ENCODE measurements around the gene IGFBP1.
A peak's percentile ranks its signal among the peaks of the same experiment; 100 is the strongest.

The IGFBP1 gene

DNA sequence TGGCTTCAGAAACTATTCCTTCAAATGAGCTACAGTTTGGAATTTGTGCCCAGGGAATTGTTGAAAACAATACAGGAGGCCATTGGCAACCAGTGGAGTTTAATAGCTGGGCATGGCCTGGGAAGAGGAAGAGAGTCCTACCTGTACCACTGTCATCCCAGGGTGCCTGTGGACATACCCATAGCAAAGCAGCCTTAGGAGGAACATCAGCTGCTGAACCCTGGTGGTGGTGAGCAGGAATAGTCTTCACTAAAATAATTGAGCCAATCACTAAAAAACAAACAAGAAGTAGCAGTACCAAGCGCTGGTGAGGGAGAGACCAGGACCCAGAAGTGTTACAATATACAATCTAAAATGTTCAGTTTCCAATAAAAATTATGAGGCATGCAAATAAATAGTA, 14.5 kb downstream of the IGFBP1 start:
- DNase-seq (ENCODE audit: low spot score), result no peak

DNA sequence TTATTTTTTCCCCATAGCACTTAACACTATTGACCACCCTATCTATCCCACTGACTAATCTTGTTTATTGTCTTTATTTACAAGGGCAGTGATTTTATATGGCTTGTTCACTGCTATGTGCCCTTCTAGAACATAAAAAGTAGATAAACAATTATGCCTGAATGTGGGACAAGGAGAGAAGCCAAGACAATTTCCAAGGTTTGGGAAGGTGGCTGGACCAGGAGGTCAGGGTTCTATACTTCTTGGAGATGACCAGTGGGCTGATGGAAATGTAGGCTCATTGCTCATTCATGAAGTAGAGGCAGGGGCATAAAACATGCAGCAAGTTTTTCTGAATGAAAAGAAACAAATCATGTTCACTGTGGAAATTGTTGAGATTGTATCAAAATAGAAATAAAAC, 21.3 kb downstream of the IGFBP1 start:
- no peak for DNase-seq (ENCODE audit: low spot score)

DNA sequence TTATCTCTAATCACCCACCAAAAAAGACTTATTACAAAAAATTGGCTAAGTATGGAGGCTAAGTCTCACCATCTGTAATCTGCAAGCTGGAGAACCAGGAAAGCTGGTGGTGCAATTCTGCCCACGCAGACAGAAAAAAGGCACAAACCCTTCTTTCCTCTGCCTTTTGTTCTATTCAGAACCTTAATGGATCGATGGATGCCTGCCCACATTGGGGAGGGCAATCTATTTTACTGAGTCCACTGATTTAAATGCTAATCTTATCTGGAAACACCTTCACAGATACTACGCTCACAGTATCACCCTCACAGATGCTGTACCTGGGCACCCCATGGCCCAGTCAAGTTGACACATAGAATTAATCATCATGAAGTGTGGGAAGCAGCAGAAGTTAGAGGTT, 22.6 kb downstream of the IGFBP1 start:
- no peak for DNase-seq (ENCODE audit: low spot score)

DNA sequence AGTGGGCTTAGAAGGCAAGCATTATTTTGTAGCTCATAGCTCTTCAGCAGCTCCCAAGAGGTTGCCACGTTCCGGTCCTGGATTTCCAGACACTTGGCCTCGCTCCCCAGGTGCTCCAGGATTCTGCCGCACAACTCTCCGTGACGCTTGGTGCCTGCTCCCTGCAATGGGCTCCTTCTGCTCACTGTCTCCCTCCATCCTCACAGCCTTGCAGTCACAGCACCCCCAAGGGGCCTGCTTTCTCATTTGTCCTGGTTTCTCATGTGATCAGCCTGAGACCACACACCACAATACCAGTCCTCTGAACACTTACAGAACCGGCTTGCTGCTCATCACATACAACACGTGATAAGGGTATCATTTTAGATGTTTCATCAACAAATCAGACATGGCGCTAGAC, 23.0 kb downstream of the IGFBP1 start:
- DNase-seq (ENCODE audit: low spot score), result no peak

DNA sequence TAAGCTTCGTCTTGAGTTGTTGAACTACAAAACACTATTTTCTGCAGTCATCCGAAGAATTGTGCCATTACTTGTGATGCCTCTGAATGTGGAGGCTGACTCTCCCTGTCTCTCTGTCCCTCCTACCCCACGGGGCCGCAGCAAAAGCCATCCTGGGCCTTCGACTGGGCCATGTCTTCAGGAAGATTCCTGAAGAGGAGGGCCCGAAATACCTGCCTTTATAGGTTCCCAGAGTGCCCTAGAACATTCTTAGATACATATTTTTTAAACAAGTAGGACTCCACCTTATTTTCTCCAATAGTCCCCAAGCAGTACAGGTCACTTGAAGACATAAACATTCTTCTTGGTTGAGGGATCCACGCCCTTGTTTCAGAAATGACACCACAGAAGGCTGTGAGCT, 24.7 kb downstream of the IGFBP1 start:
- no peak for DNase-seq (ENCODE audit: low spot score)

DNA sequence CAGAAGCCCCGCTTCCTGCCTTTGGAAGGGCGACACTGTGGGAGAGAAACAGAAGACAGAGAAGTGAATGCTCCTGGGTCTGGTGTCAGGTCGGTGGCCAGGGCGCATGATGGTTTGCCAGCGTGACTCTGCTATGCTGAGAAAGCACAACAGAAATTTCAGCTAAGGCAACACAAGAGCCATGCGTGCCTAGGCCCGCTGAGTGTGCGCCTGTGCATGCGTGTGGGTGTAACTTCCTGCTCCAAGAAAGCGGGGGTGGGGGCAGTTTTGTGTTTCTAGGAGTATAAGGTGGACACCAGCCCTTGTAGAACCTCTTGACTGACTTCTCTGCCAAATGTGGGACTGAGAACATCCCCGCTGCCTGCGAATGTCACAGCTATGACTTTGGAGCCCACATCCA, 26.6 kb downstream of the IGFBP1 start:
- DNase-seq (ENCODE audit: low spot score), result no peak

DNA sequence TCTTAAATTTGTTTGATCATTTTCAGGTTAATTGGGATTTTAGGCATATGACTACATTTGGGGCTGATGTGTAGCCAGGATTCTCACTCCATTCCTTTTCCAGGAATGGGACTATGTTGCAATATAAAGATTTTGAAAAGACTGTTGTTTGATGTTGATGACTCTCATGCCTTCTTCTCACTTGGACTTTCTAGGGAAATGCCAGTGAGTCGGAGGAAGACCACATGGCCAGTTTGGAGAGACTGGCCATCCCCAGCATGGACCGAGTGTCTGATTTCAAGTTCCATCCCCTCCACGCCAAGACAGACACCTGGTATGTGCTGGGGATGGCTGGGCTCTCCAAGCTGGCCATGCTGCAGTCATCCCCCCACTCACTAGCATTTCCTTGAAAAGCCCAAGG, 27.3 kb downstream of the IGFBP1 start:
- no peak for DNase-seq (ENCODE audit: low spot score)

DNA sequence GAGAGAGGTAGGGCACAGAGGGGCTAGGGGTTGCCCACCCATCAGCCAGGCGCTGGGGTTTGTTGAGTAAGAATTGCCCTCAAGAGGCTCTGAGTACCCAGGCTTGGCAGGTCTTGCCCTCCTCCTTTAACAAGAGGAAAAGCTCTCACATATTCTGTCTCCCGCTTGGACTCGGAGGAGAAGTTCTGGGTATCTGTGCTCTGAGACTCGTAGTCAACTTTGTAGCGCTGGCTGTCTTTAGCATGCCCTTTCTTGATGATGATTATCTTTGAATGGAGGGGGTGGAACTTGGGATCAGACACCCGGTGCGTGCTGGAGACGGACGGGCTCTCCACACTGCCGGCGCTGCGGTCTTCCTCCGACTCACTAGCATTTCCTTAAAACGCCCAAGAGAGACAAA, 28.8 kb downstream of the IGFBP1 start:
- no peak for DNase-seq (ENCODE audit: low spot score)

DNA sequence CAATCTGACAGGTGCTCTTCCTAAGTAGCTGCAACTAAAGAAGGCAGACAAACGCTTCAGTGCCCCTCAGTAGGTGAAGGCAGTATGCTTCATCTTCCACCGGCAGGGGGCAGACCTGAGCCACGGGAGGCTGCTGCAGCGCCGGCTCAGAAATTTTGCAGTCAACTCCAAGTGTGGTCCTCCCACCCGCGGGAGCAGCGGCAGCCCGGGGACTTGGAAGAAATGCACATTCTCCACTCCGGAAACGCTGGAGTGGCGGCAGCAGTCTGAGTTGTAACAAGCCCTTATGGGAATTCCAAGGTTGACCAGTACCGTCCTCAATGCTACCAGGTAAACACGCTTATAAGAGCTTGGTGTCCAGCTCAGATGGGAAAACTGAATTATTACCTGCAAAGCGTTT, 29.4 kb downstream of the IGFBP1 start:
- peak; percentile 66 for DNase-seq (ENCODE audit: low spot score)

DNA sequence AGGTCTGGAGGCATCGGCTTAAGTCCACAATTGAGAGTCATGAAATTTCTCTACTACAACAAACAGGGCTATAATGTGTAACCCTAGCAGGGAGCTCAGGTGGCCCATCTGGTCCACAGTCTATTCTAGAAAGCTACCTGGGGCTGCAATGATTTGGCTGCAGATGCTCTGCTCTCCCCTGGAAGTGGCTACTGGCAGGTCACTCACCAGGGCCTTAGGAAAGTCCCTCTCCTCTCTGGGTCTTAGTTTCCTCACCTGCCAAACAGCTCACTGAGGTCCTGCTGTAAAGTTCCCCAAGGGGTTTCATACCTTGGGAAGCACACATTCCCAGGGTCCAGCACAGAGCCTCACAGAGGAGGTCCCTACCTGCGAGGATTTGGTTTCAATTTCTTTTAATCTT, 30.3 kb downstream of the IGFBP1 start:
- no peak for DNase-seq (ENCODE audit: low spot score)

DNA sequence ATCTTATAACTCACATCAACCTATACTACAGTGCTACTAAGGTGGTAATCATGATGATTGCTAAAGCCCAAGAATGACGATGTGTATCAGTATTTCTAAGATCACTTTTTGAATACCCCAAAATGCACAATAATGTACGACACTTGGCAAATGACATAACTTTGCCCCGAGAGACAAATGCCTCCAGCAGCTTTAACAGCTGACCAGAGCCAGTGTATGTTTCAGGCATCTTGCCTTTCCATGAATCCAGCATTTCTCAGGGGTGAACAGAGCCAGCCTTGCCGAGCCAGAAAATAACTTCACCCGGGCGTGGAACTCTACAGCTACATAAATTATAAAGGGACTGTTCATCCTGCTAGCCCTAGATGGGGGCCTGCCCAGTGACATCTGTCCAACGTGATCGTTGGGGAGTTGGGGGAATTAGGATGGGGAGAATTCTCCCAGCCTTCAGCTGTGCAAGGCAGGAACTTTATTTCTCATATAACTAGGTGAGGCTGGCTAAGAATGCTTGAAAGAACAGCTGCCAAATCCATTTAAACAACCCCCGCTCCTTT, 31.0 kb downstream of the IGFBP1 start:
- DNase-seq (ENCODE audit: low spot score), result no peak

DNA sequence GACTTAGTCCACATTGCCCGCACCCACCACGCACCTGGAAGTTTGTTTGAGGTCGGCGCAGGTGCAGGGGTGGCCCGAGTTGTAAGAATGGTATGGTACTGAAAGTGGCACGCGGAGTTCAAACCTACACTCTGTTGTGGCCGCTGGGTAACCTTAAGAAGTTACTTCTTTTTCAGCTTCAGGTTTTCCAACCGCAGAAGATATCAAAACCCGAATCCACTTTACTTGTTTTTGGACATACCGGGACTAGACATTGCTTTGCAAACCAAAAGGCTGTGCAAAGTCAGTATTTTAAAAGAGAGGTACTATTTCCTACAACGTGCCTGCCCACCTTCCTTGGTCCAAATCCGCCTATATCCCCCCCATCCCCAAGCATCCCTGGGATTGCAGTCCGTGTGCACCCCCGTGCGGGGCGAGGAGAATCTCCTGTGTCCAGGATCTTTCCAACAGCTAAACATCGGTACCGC, 31.7 kb downstream of the IGFBP1 start:
- no peak for DNase-seq (ENCODE audit: low spot score)

DNA sequence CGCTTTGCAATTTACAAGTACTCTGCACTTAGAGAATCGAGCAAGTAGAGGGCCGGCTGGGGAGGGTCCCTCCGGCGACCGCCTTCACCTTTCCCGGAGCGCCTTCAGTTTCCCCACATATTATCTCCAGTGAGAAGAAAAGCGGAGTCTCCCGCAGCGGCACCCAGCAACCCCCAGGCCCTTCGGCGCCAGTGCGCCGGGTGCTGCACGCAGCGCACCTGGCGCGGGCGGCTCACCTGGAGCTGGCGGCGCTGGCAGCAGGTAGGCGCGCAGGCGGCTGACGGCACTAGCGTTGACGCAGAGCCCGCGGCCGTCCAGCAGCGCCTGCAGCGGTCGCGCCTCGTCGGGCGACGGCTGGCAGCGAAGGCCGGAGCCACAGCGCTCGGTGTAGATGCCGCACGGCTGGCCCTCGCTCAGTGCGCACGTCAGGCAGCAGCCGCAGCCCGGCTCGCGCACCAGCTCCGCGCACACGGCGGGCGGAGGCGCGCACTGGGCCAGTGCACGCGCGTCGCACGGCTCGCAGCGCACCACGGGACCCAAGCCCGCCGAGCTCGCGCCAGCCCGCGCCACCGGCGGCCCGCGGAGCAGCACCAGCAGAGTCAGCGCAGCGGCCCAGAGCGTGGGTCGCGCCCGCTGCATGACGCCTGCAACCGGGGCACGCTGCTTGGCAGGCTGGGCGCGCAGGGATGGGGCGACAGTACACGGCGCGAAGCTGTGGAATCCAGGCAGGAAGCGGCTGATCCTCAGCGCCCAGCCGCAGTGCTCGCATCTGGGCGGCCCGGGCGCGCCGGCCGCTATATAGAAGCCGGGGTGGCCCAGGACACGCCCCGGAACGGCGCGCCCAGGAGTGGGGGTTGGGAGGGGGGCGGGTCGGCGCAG, 32.5 kb downstream of the IGFBP1 start, which contains the start of gene IGFBP3:
TSS of gene IGFBP3 (minus strand) at position 771 of the 879 bp plus-strand sequence. CDS start at position 639, 132 bp downstream.
- peak; percentile 47 for DNase-seq (ENCODE audit: low spot score)

DNA sequence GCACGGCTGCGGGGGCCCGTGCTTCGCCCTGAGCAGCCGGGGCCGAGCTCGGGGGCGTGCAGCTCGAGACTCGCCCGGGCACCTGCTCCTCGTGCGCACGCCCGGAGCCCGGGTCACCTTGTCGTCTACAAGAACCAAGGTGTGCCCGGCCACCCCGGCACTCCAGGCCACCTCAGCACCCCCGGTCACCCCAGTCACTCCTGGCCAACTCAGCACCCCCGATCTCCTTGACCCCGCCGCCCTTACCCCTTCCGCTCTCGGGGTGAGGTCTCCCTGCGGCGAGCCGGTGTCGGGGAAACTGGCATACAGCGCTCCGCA, 33.1 kb downstream of the IGFBP1 start:
- no peak for DNase-seq (ENCODE audit: low spot score)

DNA sequence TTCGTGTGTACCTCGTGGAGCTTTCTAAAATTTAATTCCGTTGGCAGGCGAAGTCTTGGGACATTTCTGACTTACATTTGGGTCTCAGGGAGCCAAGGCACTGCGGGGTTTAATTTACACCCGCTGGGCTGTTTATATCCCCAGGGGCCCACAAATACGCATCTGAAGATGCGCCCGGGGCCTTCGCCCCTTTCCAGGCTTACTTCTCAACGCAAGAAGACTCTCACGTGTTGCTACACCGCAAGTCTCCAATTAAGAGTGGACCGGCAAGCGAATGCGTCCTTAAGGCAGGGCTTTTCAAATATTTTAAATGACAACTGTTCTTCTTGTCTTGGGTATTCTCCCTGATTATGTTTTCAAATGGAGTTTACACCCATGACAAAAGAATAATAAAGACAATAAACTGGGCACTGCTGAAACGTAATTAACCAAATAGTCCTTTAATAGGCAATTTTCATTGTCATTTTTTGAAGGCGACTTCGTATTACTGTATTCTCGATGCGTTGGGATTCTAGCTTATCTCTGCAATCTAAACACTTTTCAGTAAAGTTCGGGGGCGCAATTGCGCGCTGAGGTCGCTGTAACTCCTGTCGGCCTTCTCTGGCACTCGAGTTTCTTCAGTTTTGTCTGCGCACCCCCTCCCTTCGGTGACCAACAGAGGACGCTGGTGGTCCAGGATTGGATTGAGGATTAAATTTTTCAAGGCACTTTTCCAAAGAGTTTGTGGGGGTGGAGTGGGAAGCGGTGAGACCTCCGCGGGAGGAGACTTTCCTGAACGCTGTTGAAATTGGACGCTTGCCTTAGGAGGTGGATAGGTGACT, 33.6 kb downstream of the IGFBP1 start:
- peak; percentile 82 for DNase-seq (ENCODE audit: low spot score)

DNA sequence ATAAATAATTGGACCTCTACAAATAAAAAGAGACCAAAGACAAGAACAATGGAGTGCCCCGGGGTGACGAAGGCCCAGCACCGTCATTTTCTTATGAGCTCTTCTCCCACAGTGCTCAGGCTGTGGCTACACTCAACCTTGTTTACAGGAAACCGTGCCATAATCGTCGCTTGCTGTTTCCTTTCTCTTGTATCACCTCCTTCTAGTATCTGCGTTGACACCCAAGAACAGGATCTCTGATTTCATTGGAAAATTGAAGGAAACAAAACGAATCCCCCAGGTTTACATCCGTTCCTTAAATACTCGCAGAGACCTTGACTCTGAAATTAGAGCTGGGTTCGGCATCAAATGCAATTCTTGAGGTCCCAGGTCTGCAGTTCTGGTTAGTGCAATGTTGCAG, 34.5 kb downstream of the IGFBP1 start:
- peak; percentile 60 for DNase-seq (ENCODE audit: low spot score)

DNA sequence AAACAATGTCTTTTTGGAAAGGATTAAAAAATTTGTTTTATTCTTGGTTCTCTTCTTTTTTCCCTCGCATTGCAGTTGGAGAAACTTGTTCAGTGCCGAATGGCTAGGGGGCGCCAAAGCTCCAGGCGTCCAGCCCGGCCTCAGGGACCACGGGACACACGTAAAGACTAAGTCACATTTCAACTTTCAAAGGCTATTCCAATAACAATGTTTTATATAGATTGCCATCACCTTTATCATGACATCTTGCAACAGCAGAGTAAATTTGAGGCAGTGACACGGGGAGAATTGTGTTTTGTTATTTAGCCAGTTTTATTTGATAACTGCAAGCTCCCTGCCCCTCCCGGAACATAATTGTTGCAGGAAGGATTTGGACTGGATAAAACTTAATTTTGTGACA, 35.0 kb downstream of the IGFBP1 start:
- DNase-seq (ENCODE audit: low spot score), result peak; percentile 81

DNA sequence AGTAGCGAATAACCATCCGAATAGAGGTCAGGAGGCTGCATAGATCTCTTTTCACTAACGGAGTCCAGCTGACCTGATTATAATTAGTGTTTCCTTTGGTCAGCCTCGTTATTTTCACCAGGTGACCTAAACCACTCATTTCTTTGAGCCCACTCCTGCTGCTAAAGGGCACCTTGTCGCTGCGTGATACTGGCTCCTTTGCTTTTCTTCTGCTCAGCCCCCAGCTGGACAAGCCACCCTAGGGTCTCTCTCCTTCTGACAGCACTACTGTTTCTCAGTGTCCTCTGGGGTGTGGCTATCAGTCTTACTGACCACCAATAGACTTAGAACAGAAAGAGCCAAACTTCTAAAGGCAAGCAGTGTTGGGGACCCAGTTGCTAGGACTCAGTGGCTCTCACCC, 35.5 kb downstream of the IGFBP1 start:
- no peak for DNase-seq (ENCODE audit: low spot score)

DNA sequence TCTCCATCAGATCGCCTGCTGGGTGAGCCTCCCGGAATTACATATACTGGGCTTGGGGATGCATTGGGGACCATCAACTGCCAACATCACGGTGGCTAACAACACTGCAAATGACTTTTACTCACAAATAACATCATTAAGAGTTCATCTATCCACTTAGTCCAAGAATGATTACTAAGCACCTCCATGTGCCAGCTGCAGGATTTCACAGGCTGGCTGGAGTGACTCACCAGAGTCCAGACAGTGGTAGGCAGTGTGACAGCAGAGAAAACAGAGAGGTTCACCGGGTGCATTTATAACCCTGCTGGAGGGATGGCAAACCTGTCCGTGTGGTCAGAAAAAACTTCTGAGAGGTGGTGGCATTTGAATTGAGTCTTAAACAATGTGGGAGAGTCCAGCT, 36.0 kb downstream of the IGFBP1 start:
- DNase-seq (ENCODE audit: low spot score), result peak; percentile 59

DNA sequence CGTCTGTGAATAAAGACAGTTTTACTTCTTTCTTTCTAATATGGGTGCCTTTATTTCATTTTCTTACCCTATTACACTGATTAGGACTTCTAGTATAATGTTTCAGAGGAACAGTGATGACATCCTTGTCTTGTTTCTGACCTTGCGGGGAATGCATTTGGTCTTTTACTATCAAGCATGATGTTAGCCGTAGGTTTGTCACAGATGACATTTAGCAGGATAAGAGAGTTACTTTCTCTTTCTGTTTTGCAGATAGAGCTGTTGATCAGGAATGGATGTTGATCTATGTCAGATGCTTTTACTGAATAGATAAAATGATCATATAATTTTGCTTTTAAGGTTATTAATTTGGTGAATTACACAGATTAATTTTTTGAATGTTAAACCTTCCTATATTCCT, 39.4 kb downstream of the IGFBP1 start:
- no peak for DNase-seq (ENCODE audit: low spot score)

DNA sequence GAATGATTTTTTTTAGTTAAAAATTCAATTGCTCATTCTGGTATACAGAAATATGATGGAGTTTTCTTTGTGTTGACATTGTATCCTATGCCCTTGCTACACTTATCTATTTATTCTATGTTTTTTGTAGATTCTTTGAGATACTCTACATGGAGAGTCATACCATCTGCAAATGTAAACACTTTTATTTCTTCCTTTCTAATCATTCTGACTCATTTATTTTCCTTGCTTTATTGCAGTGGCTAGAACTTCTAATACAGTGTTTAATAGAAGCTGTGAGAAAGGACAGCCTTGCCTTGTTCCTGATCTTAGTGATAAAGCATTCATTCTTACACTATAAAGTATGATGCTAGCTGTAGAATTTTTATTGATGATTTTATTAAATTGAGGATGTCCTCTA, 42.7 kb downstream of the IGFBP1 start:
- DNase-seq (ENCODE audit: low spot score), result no peak

DNA sequence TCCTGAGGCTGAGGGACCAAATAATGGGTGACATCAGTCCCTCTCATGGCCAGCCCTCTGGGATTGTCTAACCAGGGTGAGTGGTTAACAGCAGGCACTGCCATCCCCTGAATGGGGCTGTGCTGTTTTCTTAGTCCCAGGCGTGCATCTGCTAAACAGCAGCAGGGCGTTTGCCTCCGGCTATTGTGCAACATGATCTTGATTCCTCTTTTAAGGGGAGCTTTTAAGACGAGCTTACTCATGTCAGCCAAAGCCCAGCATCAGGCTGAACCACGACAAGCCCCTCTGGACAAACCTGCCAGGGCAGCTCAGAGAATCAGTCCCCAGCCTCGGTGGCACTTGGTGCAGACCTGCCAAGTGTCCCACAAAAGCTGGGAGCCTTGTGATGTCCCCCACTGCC, 49.0 kb downstream of the IGFBP1 start:
- DNase-seq (ENCODE audit: low spot score), result no peak

DNA sequence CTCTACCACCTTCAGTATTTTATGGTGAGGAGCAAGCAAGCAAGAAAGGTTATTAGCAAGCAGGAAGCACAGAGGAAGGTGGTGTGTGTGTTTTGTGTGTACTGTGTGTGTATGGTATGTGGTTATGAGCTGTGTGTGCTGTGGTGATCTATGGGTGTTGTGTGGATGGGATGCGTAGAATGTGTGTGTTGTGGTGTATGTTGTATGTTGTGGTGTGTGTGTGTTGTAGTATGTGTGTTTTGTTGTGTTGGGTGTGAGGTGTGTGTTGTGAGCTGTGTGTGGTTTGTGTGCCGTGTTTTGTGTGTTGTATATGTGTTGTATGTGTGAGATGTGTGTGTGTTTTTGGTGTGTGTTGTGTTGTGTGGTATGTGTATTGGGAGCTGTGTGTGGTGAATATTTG, 49.6 kb downstream of the IGFBP1 start:
- no peak for DNase-seq (ENCODE audit: low spot score)

Data from kidney capillary endothelial cell (primary cell).